ENCODE measurements around the gene VPS37B. TPM values are rescaled to one million over a fixed set of nuclear protein-coding genes. Genes with fewer than 3 reads are reported as not detected.

The VPS37B gene
- total and polyA plus RNA-seq, 12 donors, result 16.4 to 33.2 (median 19.8) TPM

DNA sequence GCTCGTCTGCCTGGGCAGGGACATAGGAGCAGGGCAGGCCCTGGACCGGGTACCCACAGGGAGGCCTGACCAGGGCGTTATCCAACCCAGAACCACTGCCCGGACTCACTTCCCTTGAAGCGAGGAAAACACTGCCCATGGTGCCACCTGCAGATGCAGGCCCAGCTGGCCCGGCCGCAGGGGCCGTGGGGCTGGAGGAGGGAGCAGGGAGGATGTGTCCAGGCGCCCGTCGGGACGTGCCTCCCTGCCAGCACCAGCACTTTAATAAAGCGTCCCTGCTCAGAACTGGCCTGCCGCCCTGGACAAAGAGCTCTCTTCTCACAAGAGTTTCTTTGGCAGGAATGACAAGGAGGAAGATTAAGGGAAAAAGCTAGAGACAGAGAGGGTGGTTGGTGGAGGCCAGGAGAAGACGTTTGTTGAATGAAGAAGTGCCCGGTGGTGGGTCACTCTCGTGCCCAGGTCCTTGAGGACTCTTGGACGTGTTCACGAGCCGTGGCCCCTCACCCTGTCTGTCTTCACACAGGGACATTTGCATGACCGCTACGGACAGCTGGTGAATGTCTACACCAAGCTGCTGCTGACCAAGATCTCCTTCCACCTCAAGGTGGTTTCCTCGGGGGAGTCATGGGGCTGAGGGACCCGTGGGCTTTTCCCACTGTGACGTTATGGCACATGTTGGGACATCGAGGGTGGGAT, 46.4 kb downstream of the VPS37B start:
- WGBS, 2 donors, result 55 to 69% methylated on average over 26 of the region's 26 CpGs
- DNase-seq (peak in 1 of 2 donors; percentile 67), ATAC-seq (peak; percentile 44 to 90 (median 70))
- H3K4me3 ChIP-seq, result no peak overlapping the region
- peak overlapping the region in 3 of 10 donors; percentile 37 to 45 (median 39) for H3K27ac ChIP-seq
- H3K36me3 ChIP-seq, result peaks cover 0 to 20% (median 0%) of the 10 kb centered on the region in 9 donors
- peaks cover 4 to 50% (median 31%) of the 10 kb centered on the region in 9 donors for H3K4me1 ChIP-seq
- intact Hi-C loops (cut with DNase I), result loop anchor here in 2 of 10 donors (10.0 kb wide), 1 partner anchor 55 kb away; no protein-coding TSS in a partner anchor
- H3K9me3 ChIP-seq, result no peaks in the 10 kb centered on the region
- no peaks in the 10 kb centered on the region for H3K27me3 ChIP-seq
- TF ChIP-seq, protein P1, sequence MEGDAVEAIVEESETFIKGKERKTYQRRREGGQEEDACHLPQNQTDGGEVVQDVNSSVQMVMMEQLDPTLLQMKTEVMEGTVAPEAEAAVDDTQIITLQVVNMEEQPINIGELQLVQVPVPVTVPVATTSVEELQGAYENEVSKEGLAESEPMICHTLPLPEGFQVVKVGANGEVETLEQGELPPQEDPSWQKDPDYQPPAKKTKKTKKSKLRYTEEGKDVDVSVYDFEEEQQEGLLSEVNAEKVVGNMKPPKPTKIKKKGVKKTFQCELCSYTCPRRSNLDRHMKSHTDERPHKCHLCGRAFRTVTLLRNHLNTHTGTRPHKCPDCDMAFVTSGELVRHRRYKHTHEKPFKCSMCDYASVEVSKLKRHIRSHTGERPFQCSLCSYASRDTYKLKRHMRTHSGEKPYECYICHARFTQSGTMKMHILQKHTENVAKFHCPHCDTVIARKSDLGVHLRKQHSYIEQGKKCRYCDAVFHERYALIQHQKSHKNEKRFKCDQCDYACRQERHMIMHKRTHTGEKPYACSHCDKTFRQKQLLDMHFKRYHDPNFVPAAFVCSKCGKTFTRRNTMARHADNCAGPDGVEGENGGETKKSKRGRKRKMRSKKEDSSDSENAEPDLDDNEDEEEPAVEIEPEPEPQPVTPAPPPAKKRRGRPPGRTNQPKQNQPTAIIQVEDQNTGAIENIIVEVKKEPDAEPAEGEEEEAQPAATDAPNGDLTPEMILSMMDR (IDR thresholded peaks at IDR 0.05), result no peak

- H3K36me3 ChIP-seq, result peaks cover 0 to 13% (median 0%) of the 10 kb centered on the region in 9 donors
- peaks cover 4 to 54% (median 39%) of the 10 kb centered on the region in 9 donors for H3K4me1 ChIP-seq
- H3K27me3 ChIP-seq, result no peaks in the 10 kb centered on the region
- 88 to 89% methylated on average over 36 of the region's 36 CpGs for WGBS, 2 donors
- no peaks in the 10 kb centered on the region for H3K9me3 ChIP-seq
- no peak overlapping the region for H3K4me3 ChIP-seq
- H3K27ac ChIP-seq, result peak overlapping the region in 2 of 10 donors; percentile 37 to 45
- ATAC-seq (peak in 1 of 8 donors; percentile 7), DNase-seq (no peak)
- intact Hi-C loops (cut with DNase I), result loop anchor here in 1 of 10 donors (10.0 kb wide), 1 partner anchor 54 kb away; no protein-coding TSS in a partner anchor
- TF ChIP-seq, protein P1 (IDR thresholded peaks at IDR 0.05), result no peak
Measured at GRCh38 chr12:122848471-122849351, 47.2 kb downstream of the VPS37B start.

DNA sequence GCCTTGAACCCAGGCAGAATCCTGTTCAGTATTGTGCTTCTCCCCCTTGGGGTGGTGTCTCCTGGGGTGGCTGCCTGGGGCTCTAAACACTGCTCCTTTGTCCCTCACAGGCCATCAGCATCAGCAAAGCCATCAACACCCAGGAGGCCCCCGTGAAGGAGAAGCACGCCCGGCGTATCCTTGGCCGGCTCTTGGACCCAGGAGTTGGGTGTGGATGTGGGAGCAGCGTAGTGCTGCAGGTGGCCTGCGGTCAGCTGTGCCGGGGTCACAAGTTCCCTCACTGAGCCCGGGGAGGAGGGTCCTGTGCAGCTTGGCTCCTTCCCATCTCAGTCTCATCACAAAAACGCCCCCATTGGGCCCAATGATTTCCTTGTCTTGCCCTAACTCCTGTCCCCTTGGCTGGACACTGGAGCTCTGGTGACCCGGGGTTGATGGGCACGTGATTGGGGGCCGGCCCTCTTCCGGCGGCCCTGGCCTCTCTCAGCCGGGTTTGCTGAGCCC, 48.0 kb downstream of the VPS37B start:
- no peak for DNase-seq
- H3K27ac ChIP-seq, result no peak overlapping the region
- H3K4me3 ChIP-seq, result no peak overlapping the region
- TF ChIP-seq, protein P1 (IDR thresholded peaks at IDR 0.05), result no peak
- H3K27me3 ChIP-seq, result no peaks in the 10 kb centered on the region
- peaks cover 0 to 13% (median 0%) of the 10 kb centered on the region in 9 donors for H3K36me3 ChIP-seq
- intact Hi-C loops (cut with DNase I), result loop anchor here in 1 of 10 donors (10.0 kb wide), 1 partner anchor 53 kb away; no protein-coding TSS in a partner anchor
- no peak for ATAC-seq
- H3K4me1 ChIP-seq, result peaks cover 7 to 56% (median 42%) of the 10 kb centered on the region in 9 donors
- WGBS, 2 donors, result 82 to 84% methylated on average over 16 of the region's 16 CpGs
- H3K9me3 ChIP-seq, result no peaks in the 10 kb centered on the region

- Histone ChIP-seq H3K4me3 (no peak overlapping the region), H3K27ac (no peak overlapping the region), H3K9me3 (no peaks in the 10 kb centered on the region), H3K4me1 (peaks cover 10 to 56% (median 42%) of the 10 kb centered on the region in 9 donors), H3K27me3 (no peaks in the 10 kb centered on the region), H3K36me3 (peaks cover 0 to 13% (median 0%) of the 10 kb centered on the region in 9 donors)
- 91% methylated on average over 5 of the region's 5 CpGs for whole genome bisulfite sequencing, 2 donors
- no peak for DNase-seq
- intact Hi-C loops (cut with DNase I), result loop anchor here in 1 of 10 donors (10.0 kb wide), 1 partner anchor 53 kb away; no protein-coding TSS in a partner anchor
- TF ChIP-seq, protein P1 (IDR thresholded peaks at IDR 0.05), result no peak
- ATAC-seq, result no peak
Measured at GRCh38 chr12:122847516-122847836, 48.4 kb downstream of the VPS37B start.

Data from heart right ventricle (tissue), 16 donors.